HG03139 (cell line): ENCODE measurements around the gene HTRA1.

ENCODE experiments used
- ATAC-seq: cut with Tn5 transposase; IDR thresholded peaks from one replicate; pipeline ENCODE4 v1.9.1; 2021; ENCODE audit not compliant: unreplicated experiment

The HTRA1 gene

DNA sequence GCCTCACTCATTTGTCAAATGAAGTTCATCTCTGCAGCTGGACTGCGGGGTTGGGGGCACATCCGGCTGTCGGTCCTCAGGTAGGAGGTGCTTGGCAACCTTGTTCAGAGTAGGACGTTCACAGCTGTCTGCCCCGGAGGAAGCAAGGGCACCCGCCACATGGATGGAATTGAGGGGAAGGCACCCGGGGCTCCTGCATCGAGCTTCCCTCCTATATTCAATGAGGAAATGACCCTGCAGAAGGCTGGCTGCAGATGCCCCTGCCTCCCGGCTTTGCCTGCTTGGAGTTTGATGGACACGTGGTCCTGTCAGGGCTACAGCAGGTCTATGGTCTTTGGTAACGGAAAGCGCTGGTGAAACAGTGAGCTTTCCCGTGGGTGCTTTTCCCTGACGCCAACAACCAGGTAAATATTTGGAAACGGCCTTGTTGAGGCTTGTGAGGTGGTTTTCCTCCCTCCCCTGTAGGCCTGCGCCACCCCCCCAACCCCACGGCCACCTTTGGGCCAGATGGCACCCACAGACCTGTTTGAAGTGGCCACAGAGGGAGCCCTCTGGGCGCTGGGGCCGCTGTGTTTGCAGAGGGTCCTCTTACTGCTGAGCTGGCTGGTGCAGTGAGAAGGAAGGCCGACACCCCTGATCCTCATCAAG lies 32.9 kb downstream of the HTRA1 start:
- ATAC-seq, result no peak

DNA sequence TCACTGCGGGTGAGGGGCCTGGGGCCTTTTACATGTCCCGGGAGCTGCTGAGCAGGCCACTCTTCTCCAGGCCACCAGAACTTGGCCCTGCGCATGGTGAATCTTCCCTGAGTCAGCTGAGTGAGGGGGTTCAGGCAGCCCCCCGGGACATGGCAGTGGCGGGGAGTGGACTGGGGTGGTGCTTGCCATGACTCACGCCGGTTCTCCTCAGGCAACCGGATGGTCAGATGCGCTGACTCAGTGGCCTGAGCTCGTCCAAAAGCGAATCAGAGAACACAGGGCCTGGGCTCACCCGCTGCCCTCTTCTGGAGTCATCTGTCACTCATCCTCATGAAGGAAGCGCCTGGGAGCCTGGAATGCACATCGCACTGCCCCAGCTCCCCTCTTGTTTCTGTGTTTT lies 33.5 kb downstream of the HTRA1 start:
- no peak for ATAC-seq

DNA sequence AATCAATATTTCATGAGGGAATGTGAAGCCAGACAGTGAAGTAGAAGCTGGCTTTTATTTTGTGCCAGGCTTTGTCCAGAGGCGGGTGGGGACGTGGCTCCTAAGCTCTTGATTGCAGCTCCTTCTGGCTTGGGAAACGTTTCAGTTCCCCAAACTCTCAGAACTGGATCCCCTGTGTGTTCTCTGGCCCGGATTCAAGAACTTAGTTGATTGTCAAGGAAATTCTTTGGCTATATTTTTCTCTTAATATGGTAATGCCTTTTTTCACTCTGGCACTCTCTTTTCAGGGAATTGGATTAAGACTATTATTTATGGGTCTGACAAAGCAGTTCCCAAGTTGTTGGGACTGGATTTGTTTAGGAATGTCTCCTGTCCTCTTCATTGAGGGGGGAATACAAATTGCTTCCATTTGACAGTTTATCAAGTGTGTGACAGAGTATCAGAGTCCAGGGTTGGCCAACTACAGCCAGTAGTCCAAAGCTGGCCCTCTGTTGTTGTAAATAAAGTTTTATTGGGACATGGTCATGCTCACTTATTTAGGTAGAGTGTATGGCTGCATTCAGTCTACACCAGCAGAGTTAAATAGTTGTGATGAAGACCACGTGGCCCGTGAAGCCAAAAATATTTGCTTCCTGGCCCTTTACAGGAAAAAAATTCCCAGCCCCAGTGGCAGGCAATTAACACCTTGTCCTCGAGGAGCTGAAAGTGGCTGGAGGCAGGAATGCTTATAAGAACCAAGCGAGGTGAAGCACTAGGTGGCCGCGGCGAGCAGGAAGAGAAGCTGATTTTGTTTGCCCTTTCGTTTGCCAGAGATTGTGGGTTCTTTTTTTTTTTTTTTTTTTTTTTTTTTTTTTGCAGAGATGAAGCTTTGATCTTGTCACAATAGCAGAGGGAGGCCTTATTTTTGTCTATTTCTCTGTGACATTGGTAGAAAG lies 34.3 kb downstream of the HTRA1 start:
- ATAC-seq, result no peak

DNA sequence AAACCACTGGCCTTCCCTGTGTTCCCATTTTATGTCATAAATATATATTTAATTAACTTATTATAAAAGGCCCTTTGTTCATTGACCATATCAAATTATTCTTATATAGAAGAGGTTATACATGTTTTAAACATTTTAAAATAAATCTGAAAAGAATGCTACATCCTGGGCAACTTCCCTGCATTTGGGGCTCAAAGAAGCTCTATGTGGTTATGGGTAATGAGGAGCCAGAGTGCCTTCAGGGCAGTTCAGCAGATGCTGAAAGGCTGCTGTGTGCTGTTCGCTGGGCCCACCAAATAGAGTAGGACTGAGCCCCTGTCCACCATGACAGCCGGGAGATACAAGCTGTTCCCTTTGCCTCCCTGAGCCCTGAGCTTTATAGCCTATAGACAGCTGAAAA lies 35.9 kb downstream of the HTRA1 start:
- ATAC-seq, result no peak

DNA sequence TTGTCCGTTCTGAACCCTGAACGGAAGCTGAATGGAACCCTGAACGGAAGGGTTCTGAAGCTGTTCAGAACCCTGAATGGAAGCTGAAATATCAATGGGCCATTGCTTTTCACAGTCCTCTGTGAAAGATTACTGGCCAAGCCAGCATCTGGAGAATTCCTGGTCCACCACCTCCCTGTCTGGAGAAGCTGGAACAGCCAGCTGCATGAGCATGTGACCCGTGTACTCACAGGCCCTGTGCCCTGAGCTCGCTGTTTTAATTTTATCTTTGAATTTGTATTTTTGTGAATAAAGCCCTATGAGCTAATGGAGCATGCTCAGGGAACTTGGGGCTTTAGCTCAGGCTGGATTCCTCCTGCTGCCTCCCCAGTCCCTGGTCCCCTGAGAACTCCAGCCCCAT lies 37.2 kb downstream of the HTRA1 start:
- ATAC-seq, result no peak

DNA sequence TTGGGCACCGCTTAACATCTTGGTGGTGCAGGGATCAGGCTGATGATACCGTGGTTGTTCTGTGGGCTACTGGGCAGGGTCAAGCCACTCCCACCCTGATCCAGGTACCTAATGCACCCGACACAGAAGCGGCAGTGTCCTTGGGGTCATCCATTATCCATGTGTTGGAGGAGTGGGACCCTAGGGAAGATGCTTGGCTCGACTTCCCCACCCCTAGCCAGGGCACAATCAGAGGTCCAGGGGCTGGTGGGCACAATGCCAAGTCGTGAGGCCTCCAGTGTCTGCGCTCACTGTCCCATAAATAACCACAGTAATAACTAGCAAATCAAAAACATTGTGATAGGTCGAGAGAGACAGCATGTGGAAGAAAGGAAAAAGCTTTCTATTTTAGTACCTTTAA lies 37.7 kb downstream of the HTRA1 start:
- ATAC-seq, result no peak

DNA sequence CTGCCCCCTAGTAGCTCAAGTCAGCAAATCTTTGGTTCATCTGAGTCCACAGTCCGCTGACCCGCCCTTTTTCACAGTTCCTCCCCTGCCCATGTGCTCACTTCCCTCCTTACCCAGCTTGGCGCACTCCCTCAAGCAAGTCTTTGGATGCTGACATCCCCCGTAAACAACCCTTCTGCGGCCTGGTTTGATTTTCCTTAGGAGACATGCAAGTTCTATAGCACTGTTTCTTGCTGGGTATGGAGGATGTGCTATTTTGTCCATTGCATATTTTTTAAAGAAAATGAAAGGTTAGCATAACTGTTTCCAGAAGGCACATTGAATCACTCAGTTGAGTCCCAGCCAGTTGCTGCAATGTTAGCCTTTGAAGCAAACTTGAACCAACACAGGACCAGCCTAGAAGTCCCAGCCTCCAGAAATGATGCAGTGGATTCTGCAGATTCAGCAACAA lies 38.2 kb downstream of the HTRA1 start:
- no peak for ATAC-seq

DNA sequence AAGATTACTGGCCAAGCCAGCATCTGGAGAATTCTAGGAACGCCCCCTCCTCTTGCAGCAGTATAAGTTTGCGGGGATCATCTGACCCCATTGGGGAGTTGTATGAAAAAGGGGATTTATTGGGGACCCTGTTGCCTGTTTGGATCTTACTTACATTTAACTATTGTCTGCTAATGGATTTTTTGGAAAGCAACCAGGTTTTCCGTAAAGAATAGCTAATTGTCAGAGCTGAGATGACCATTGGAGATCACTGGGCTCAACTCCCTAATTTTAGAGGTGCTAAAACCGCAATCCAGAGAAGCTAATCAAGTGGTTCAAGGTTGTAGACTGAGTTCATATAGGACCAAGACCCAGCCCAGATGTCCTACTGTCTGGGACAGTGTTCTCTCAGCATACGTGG lies 38.8 kb downstream of the HTRA1 start:
- ATAC-seq, result no peak

DNA sequence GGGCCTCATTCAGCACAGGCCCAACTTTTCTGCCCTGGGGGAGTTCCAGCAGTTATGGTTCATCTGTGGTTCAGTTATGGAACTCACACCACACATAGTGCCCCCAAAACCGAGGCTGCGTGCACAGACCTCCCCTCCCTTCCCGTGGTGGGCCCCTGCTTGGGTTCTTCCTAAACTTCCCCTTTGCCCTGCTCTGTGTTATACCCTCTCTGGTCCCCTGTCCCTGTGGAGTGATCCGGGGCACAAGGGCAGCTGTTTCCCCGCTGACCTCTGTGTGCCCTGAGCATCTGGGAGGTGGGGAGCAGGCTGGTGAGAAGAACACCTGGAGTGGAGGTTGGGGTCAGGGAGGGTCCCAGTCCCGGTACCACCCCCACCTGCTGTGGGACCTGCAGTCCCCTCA lies 39.4 kb downstream of the HTRA1 start:
- ATAC-seq, result no peak

DNA sequence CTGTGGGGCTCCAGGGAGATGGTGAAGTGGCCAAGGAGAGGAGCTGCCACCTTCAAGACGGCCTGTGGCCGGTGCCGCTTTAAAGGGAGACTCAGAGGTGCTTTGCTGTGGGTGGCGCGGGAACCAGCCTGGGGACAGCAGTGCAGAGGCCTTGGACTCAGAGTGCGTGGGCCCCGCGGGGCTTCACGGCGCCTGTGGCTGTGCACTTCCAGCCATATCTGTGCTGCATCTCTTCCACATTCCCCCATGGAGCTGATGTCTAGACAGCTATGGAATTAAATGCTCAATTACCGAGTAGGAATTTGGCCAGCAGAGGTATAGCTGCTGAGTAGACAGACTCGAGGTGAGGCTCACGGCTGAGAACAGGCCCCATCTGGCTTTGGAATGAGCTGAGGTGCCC lies 41.7 kb downstream of the HTRA1 start:
- no peak for ATAC-seq

DNA sequence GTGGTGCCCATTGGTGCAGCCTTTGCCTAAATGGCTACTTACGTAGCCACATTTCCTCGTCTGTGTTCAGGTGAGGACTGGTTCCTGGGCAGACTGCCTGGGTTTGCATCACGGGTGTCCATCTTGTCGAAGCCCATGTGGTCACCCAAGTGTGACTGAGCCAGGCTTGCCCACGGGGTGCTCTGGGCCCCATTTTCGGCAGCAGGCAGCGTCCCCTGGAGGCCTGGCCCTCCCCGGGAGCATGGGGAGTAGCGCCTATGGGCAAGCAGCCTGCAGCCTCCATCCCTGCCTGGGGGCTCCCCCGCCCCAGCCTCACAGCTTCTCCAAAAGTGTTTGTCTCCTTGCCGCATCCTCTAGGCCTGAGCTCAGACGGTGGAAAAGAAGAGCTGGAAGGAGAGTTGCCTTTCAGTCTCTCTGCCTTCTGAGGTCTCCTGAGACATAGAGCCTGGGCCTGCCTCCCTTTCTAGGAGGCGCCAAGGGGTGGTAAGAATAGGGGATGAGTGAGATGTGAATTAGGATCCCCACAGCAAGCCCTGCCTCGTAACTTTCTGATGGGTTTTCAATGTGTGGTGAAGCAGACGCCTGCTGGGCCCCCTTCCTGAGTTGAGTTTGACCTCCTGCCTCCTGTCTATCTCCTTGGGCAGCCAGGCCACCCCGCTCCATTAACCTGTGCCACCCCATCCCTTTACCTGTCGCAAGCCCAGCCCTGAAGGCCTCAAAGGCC lies 42.7 kb downstream of the HTRA1 start:
- no peak for ATAC-seq

DNA sequence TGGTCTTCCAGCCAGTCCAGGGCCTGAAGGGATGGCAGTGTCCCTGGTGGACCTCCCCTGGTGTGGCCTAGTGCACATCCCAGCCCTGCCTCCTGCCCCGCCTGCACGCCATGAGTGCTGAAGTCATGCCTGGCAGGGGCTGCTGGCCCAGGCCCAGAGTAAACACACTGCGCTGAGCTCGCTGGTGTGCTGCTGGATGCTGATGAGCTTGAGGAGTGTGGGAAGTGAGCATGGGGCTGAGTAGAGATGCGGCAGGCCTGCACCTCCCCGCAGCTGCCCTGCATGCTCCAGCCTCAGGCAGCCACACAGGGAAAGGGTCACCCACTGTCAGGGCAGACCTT lies 43.2 kb downstream of the HTRA1 start:
- ATAC-seq, result no peak

DNA sequence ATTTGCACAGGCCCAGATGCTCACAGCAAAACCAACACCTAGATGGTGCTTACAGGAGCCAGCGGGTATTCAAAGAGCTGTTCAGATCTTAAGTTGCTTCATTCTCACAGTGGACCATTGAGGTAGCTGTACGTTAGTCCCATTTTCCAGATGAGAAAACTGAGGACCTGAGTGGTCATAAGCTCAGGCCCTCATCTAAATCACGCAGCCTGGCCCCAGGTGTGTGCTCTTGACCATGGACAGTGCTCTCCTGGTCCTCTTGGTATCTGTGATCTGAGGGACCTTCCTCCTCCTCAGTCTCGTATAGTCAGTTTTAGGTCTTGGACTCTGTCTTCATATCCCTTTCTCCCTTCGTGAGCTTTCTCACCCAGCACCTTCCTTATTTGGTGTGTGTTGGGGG lies 43.7 kb downstream of the HTRA1 start:
- ATAC-seq, result no peak

DNA sequence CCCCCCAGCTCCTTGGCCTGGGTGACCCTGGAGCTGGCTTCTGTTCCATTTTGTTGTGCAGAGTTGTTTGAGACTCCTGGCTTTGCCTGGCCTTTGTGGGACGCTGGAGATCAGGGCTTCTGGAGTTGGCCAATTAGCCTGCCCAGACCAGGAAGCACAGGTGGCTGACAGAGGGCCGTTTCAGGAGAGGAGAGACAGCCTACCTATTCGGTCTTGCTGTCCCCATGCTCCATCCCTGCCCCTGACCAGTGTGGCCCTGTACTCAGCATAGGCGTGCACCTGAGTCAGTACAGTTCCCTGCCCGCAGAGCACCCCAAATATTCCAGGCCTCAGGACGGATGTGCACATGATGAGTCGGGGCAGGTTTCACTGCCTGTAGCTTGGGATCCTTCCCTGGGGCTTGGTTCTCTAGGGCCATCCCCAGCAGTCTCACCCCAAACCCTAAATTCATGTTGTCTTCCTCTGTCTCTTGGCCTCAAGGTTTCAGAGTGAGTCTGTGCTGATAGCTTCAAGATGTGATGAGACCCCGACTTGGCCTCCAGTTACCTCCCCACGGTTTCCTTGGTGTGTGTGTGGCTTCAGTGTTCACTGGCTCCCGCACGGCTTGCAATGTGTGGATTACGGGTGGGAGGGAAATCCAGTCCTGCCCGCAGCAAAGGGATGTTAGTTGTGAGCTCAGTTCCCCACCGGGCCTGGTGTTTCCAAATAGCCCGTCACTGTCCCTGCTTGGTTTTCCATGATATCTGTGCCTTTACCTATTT lies 44.7 kb downstream of the HTRA1 start:
- no peak for ATAC-seq

DNA sequence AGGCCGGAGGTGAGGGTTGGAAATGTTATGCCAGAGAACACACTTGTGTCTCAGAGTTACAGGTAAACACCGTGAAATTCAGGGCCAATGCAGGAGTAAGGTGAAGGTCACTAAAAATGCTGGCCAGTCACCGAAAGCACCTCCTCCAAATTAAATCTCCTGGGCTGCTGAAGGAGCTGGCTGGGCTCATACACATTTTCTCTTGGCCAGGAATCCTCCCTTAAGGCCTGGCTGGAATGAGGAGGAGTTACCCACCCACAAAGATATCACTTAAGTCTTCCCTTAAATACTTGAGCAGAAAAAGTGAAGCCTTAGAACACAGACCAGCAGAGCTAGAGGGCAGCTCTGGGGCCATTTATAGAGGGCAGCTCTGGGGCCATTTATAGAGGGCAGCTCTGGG lies 46.3 kb downstream of the HTRA1 start:
- no peak for ATAC-seq

DNA sequence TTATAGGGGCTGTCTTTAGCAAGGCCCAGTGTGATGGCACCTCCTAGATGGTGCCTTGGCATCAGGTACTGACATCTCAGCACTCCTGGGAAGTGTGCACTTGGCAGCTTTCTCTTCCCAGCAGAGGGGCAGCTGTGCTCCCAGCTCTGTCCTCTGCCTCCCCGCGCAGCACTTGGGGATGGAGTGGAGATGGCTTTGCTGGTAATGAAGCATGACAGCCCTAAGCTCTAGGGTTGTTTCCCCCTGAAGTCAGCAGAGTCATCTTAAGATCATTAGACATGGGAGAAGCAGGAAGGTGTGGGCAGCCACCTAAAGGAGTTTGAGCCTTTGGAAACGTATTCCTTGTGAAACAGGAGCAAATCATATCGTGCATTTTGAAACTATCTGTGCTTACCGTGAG lies 46.7 kb downstream of the HTRA1 start:
- ATAC-seq, result no peak

DNA sequence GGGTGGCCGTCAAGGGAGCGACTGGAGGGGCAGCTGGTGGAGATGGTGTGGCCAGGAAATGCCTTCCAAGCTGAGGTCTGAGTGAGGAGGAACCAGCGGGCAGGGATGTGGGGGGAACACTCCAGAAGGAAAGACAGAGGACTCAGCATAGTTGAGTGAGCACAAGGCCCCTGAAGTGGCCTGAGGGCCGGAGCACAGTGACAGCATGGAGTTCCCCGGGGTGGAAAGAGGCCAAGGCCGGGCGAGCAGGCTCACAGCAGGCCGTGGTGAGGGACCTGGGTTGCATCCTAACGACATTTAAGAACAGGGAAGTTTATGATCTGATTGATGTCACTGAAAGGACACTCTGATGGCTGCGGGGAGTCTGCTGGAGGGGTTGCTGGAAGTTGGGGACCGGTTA lies 48.0 kb downstream of the HTRA1 start:
- ATAC-seq, result no peak

DNA sequence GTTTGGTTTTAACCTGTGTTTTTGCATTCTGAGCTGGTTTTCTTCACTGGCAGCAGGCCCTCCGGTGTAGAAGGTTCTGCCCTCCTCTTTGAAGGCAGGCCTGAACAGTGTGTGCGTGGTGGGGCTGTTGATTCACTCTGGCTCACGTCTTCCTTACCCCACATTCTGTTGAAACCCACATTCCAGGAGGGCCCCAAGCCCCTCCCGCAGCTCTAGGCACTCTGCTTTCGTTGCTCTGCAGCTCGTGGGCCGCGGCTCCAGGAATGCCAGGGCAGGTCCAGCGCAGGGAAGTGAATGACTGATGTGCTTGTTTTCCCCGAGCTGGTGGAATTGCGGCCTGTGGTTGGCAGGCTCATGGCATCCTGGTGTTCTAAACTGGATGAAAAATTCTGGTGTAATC lies 49.0 kb downstream of the HTRA1 start:
- no peak for ATAC-seq

DNA sequence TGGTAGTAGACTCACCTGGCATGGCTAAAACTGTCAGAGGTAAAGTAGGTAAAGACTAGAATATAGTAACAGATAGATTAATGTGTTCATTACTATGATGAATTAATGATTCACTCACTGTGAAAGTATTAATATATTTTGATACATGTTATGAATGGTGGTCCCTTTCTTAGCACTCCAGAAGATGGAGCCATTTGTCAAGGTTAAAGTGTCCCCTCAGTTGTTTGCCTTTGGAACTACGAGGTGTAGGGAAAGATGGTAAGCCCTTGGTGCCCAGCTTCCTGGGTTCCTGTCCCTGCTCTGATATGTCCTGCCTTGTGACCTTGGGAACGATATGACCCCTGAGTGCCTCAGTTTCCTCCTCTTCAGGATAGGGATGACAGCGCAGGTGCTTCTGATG lies 49.4 kb downstream of the HTRA1 start:
- ATAC-seq, result no peak

DNA sequence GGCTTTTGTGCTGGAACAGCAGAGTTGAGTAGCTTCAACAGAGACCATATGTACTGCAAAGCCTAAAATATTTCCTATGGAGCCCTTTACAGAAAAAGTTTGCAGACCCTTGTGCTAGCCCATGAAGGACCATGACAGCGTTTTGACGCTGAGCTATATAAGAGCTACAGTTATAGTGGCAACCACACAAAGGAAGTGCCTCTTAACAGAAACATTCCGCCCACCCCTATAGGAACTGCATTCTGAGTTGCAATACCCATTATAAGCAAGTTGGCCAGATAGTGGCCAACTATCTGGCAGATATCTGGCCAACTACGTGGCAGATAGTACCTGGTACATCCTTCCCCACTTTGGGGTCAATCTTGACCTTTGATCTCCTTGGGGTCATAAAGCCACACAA lies 51.7 kb downstream of the HTRA1 start:
- ATAC-seq, result no peak
